Left lung (tissue), 10 donors: ENCODE data around the gene INPP1. TPM values are rescaled to one million over a fixed set of nuclear protein-coding genes. Genes with fewer than 3 reads are reported as not detected.

Experiments
- ATAC-seq: fragments of 200-7000 bp; cut with Tn5 transposase; one replicate; pipeline ENCODE4 v1.9.1; 2020; ENCODE audit warnings: moderate library complexity
- DNase-seq, 4 donors: peaks; one replicate each; pipeline ENCODE4 v3.0.0-alpha.2; 2013 to 2020
- H3K27ac ChIP-seq, 2 donors: fragments of 200-600 bp; sonication (generic) in 1 of 2; one replicate each; pipeline versions ENCODE4 v1.5.0 to v1.8.0; 2020 to 2021
- H3K27me3 ChIP-seq, 2 donors: fragments of 200-600 bp; sonication (generic) in 1 of 2; one replicate each; pipeline versions ENCODE4 v1.5.0 to v1.8.0; 2020 to 2021
- H3K36me3 ChIP-seq, 2 donors: fragments of 200-600 bp; sonication (generic) in 1 of 2; one replicate each; pipeline versions ENCODE4 v1.5.0 to v1.8.0; 2020 to 2021
- H3K4me1 ChIP-seq, 2 donors: fragments of 200-600 bp; one replicate each; pipeline ENCODE4 v1.8.0; 2021
- H3K4me3 ChIP-seq, 2 donors: fragments of 200-600 bp; sonication (generic) in 1 of 2; one replicate each; pipeline versions ENCODE4 v1.5.0 to v1.8.0; 2020 to 2021; ENCODE audit warnings: mild to moderate bottlenecking in 1 of 2
- H3K9me3 ChIP-seq, 2 donors: fragments of 200-600 bp; sonication (generic) in 1 of 2; one replicate each; pipeline versions ENCODE4 v1.5.0 to v1.8.0; 2020 to 2021
- intact Hi-C, 2 donors: fragments of 100-400 bp; cut with DNase I; formaldehyde crosslinking; loops; one replicate each; pipeline versions ENCODE4 v1.11.2 to v1.14.2; 2022
- polyA plus RNA-seq, 6 donors: library from polyadenylated mRNA; unstranded; fragments of 120-200 nt; gene quantifications; one replicate each; pipeline ENCODE4 v1.2.1, GENCODE V29; 2013; ENCODE audit not compliant: insufficient read length in 6 of 6
- total RNA-seq, 2 donors: library from RNA; stranded (reverse); fragmentation: NEBNext Ultra II Directional; extraction: Animal tissue kit (Norgen Biotek cat#: 25700); gene quantifications; one replicate each; pipeline ENCODE4 v1.2.1, GENCODE V29; 2021
- TF ChIP-seq, protein P1 (sequence below), 2 donors: fragments of 200-600 bp; sonication (generic) in 1 of 2; IDR thresholded peaks; one replicate each; pipeline versions ENCODE4 v1.5.0 to v1.8.0; 2021; ENCODE audit warnings: antibody characterized with exemption in 2 of 2
- donor health status: DM: no; HTN: yes; CAD: no.
- donor health status: DM: no; HTN: no; CAD: no.

The INPP1 gene
- total and polyA plus RNA-seq, 8 donors: 21.0 to 35.2 (median 26.7) TPM

GRCh38 chr2:190402986-190403603, 59.7 kb downstream of the INPP1 start:
- TF ChIP-seq, protein P1, sequence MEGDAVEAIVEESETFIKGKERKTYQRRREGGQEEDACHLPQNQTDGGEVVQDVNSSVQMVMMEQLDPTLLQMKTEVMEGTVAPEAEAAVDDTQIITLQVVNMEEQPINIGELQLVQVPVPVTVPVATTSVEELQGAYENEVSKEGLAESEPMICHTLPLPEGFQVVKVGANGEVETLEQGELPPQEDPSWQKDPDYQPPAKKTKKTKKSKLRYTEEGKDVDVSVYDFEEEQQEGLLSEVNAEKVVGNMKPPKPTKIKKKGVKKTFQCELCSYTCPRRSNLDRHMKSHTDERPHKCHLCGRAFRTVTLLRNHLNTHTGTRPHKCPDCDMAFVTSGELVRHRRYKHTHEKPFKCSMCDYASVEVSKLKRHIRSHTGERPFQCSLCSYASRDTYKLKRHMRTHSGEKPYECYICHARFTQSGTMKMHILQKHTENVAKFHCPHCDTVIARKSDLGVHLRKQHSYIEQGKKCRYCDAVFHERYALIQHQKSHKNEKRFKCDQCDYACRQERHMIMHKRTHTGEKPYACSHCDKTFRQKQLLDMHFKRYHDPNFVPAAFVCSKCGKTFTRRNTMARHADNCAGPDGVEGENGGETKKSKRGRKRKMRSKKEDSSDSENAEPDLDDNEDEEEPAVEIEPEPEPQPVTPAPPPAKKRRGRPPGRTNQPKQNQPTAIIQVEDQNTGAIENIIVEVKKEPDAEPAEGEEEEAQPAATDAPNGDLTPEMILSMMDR (IDR thresholded peaks at IDR 0.05): no peak
- Histone ChIP-seq H3K4me3 (no peak overlapping the region), H3K27ac (no peak overlapping the region), H3K9me3 (no peaks in the 10 kb centered on the region), H3K36me3 (no peaks in the 10 kb centered on the region), H3K27me3 (peaks cover 0 to 12% of the 10 kb centered on the region in 2 donors), H3K4me1 (peaks cover 0 to 6% of the 10 kb centered on the region in 2 donors)
- DNase-seq: no peak
- intact Hi-C loops: no loop called here
- no peak for ATAC-seq

DNA sequence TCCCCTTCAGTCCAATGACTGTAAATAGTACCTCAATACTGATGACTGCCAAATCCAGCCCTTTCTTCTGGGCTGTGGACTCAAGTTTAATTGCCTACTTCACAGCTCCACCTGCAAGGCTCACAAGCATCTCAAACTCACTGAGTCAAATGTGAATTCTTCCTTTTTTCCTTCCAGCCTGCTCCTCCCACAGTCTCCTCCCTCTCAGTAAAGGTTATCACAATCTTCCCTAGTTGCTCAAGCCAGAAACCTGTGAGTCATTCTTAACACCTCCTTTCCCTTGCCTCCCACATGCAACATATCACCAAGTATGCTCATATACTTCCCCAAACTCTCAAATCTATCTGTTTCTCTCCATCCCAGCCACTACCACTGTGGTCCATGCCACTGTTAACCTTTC, 61.1 kb downstream of the INPP1 start:
- Histone ChIP-seq H3K4me3 (no peak overlapping the region), H3K36me3 (no peaks in the 10 kb centered on the region), H3K27me3 (peaks cover 0 to 23% of the 10 kb centered on the region in 2 donors), H3K9me3 (no peaks in the 10 kb centered on the region), H3K27ac (no peak overlapping the region), H3K4me1 (peaks cover 0 to 14% of the 10 kb centered on the region in 2 donors)
- TF ChIP-seq, protein P1 (IDR thresholded peaks at IDR 0.05): no peak
- intact Hi-C loops: no loop called here
- ATAC-seq (peak; percentile 48), DNase-seq (no peak)

DNA sequence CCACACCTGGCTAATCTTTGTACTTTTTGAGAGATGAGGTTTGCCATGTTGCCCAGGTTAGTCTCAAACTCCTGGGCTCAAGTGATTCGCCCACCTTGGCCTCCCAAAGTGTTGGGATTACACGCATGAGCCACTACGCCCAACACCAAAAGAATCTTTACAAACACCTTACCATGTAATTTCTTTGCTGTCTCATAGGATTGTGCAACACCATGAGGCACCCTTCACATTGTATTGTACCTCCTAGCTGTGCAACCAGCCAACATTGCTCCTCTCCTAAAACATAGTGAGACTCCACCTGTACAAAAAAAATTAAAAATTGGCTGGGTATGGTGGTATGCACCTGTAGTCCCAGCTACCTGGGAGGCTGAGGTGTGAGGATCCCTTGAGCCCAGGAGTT, 61.7 kb downstream of the INPP1 start:
- TF ChIP-seq, protein P1 (IDR thresholded peaks at IDR 0.05): no peak
- peaks cover 0 to 20% of the 10 kb centered on the region in 2 donors for H3K4me1 ChIP-seq
- H3K4me3 ChIP-seq: no peak overlapping the region
- no peak overlapping the region for H3K27ac ChIP-seq
- DNase-seq (no peak), ATAC-seq (no peak)
- peaks cover 0 to 23% of the 10 kb centered on the region in 2 donors for H3K27me3 ChIP-seq
- H3K9me3 ChIP-seq: no peaks in the 10 kb centered on the region
- intact Hi-C loops: no loop called here
- H3K36me3 ChIP-seq: no peaks in the 10 kb centered on the region

- H3K27ac ChIP-seq: no peak overlapping the region
- peaks cover 0 to 23% of the 10 kb centered on the region in 2 donors for H3K27me3 ChIP-seq
- TF ChIP-seq, protein P1 (IDR thresholded peaks at IDR 0.05): no peak
- H3K4me3 ChIP-seq: no peak overlapping the region
- ATAC-seq (no peak), DNase-seq (no peak)
- intact Hi-C loops: no loop called here
- H3K4me1 ChIP-seq: peaks cover 0 to 27% of the 10 kb centered on the region in 2 donors
- no peaks in the 10 kb centered on the region for H3K9me3 ChIP-seq
- no peaks in the 10 kb centered on the region for H3K36me3 ChIP-seq
Observed at GRCh38 chr2:190405995-190406394, 62.6 kb downstream of the INPP1 start.

GRCh38 chr2:190406805-190407204, 63.4 kb downstream of the INPP1 start:
- Histone ChIP-seq H3K36me3 (no peaks in the 10 kb centered on the region), H3K9me3 (no peaks in the 10 kb centered on the region), H3K27me3 (peaks cover 0 to 23% of the 10 kb centered on the region in 2 donors), H3K4me3 (no peak overlapping the region), H3K27ac (peak overlapping the region in 1 of 2 donors; percentile 86), H3K4me1 (peaks cover 0 to 27% of the 10 kb centered on the region in 2 donors)
- ATAC-seq (no peak), DNase-seq (no peak)
- TF ChIP-seq, protein P1 (IDR thresholded peaks at IDR 0.05): no peak
- intact Hi-C loops: no loop called here
